ENCODE data around the gene KLF16.
A peak's percentile ranks its signal among the peaks of the same experiment; 100 is the strongest.

KLF16 gene

DNA sequence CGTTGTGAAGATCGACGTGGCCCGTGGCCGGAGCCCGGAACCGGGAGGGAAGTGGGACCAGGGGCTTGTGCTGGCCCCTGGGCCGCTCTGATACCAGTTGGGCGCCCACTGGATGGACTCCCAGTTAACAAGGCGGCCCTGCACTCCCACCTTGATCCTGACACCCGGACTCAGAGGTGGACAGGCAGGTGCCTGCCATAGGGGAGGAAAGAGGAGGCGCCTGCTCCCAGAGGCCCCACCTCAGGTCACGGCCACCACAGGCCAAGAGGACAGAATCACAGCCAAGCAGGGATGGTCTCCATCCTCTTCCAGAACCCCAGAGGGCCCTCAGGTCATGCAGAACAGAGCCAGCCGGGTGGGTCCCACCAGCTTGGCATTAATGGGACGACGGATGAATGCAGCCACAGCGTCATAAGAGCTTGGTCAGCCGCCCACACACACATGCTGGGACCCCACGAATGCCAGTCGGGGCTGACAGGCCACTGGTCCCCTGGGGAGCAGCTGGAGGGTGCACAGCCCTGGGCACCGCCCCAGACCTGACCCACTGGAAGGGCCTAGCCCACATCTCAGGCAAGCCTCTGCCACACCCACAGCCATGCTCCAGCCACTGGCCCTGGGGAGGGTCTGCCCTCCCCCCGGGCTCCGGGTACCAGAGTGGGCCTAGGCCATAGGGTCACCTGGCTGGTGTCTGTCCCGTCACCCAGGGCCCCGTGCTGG, 9.6 kb upstream of the KLF16 start:
- DNase-seq = no peak
- H3K36me3 ChIP-seq (ENCODE audit: control insufficient read depth in 4 of 4, insufficient read depth in 4 of 4, low read length in 3 of 4) = peaks cover 0 to 26% (median 20%) of the 10 kb centered on the region in 4 experiments
- ChIA-PET POLR2A (no interaction called here), CTCF (no interaction called here)
- H3K4me3 ChIP-seq (ENCODE audit: control insufficient read depth in 1 of 7, extremely low read depth in 1 of 7, insufficient read depth in 4 of 7, low read depth in 2 of 7, low read length in 6 of 7) = no peak overlapping the region
- H3K9me3 ChIP-seq (ENCODE audit: control extremely low read depth in 1 of 5, control insufficient read depth in 4 of 5, insufficient read depth in 2 of 5, low read depth in 1 of 5, low read length in 4 of 5) = no peaks in the 10 kb centered on the region
- no peaks in the 10 kb centered on the region for H3K27me3 ChIP-seq (replicated peaks in 2 of 5; ENCODE audit: control insufficient read depth in 4 of 5, insufficient read depth in 5 of 5, low read length in 4 of 5)
- H3K27ac ChIP-seq (ENCODE audit: insufficient read depth in 1 of 2, low read depth in 1 of 2, low read length in 2 of 2, poor library complexity in 1 of 2, severe bottlenecking in 2 of 2) = peak overlapping the region in 1 of 2 experiments; percentile 95
- peaks cover 6 to 35% (median 26%) of the 10 kb centered on the region in 4 experiments for H3K4me1 ChIP-seq (ENCODE audit: control extremely low read depth in 1 of 4, control insufficient read depth in 4 of 4, insufficient read depth in 4 of 4, low read length in 3 of 4)
- 92% methylated on average over 21 of the region's 25 CpGs for WGBS (ENCODE audit: insufficient coverage)

DNA sequence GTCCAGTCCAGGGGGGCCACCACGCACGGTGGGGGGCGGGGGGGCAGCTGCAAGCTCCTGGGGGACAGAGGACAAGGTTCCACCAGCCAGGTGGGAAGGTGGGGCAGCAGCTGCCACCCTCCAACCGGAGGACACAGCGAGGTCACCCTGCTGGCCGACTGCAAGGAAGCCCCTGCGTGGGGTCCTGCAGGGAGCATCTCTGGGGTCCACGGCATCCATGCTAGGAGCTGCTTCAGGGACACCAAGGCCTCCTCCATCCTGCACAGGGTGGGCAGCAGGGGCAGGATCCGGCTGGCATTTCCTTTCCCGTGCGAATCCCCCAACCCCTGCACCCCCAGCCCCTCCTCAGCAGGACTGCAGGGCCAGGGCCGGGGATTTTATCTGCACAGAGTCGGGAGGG, 8.3 kb upstream of the KLF16 start:
- H3K36me3 ChIP-seq (ENCODE audit: control insufficient read depth in 4 of 4, insufficient read depth in 4 of 4, low read length in 3 of 4) = peaks cover 0 to 26% (median 20%) of the 10 kb centered on the region in 4 experiments
- 100% methylated on average over 7 of the region's 13 CpGs for WGBS (ENCODE audit: insufficient coverage)
- no peaks in the 10 kb centered on the region for H3K27me3 ChIP-seq (replicated peaks in 2 of 5; ENCODE audit: control insufficient read depth in 4 of 5, insufficient read depth in 5 of 5, low read length in 4 of 5)
- H3K9me3 ChIP-seq (ENCODE audit: control extremely low read depth in 1 of 5, control insufficient read depth in 4 of 5, insufficient read depth in 2 of 5, low read depth in 1 of 5, low read length in 4 of 5) = no peaks in the 10 kb centered on the region
- H3K4me3 ChIP-seq (ENCODE audit: control insufficient read depth in 1 of 7, extremely low read depth in 1 of 7, insufficient read depth in 4 of 7, low read depth in 2 of 7, low read length in 6 of 7) = no peak overlapping the region
- H3K4me1 ChIP-seq (ENCODE audit: control extremely low read depth in 1 of 4, control insufficient read depth in 4 of 4, insufficient read depth in 4 of 4, low read length in 3 of 4) = peaks cover 6 to 34% (median 25%) of the 10 kb centered on the region in 4 experiments
- DNase-seq = no peak
- ChIA-PET CTCF (interaction anchor here (0.9 kb wide), 1 partner anchor 13 kb away, joined by 3 read pairs; the partner anchor contains the start of gene ABHD17A), POLR2A (no interaction called here)
- H3K27ac ChIP-seq (ENCODE audit: insufficient read depth in 1 of 2, low read depth in 1 of 2, low read length in 2 of 2, poor library complexity in 1 of 2, severe bottlenecking in 2 of 2) = no peak overlapping the region

DNA sequence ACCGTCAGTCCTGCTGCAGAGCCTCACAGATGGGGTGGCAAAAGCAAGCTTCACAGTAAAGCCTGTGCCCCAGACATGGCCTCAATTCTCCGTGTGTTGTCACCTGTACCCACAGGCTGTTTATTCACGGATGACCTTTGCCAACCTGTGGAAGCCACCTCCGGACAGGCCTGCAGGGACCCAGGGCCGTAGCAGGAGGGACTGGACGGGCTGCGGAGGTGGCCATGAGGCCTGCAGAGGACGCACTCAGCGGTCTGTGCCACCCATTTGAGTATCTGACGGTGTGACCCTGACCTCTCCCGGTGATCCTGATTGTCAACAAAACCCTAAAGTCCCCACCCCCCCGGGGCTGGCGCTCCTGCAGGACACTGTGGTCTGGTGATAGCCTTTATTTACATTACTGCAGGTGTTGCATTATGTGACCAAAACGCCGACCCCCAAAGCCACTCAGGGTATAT, 7.8 kb upstream of the KLF16 start:
- no peak for DNase-seq
- WGBS (ENCODE audit: insufficient coverage) = 95% methylated on average over 15 of the region's 15 CpGs
- no peak overlapping the region for H3K27ac ChIP-seq (ENCODE audit: insufficient read depth in 1 of 2, low read depth in 1 of 2, low read length in 2 of 2, poor library complexity in 1 of 2, severe bottlenecking in 2 of 2)
- H3K36me3 ChIP-seq (ENCODE audit: control insufficient read depth in 4 of 4, insufficient read depth in 4 of 4, low read length in 3 of 4) = peaks cover 0 to 26% (median 20%) of the 10 kb centered on the region in 4 experiments
- peaks cover 6 to 29% (median 20%) of the 10 kb centered on the region in 4 experiments for H3K4me1 ChIP-seq (ENCODE audit: control extremely low read depth in 1 of 4, control insufficient read depth in 4 of 4, insufficient read depth in 4 of 4, low read length in 3 of 4)
- ChIA-PET CTCF (no interaction called here), POLR2A (no interaction called here)
- H3K9me3 ChIP-seq (ENCODE audit: control extremely low read depth in 1 of 5, control insufficient read depth in 4 of 5, insufficient read depth in 2 of 5, low read depth in 1 of 5, low read length in 4 of 5) = no peaks in the 10 kb centered on the region
- no peaks in the 10 kb centered on the region for H3K27me3 ChIP-seq (replicated peaks in 2 of 5; ENCODE audit: control insufficient read depth in 4 of 5, insufficient read depth in 5 of 5, low read length in 4 of 5)
- H3K4me3 ChIP-seq (ENCODE audit: control insufficient read depth in 1 of 7, extremely low read depth in 1 of 7, insufficient read depth in 4 of 7, low read depth in 2 of 7, low read length in 6 of 7) = no peak overlapping the region

DNA sequence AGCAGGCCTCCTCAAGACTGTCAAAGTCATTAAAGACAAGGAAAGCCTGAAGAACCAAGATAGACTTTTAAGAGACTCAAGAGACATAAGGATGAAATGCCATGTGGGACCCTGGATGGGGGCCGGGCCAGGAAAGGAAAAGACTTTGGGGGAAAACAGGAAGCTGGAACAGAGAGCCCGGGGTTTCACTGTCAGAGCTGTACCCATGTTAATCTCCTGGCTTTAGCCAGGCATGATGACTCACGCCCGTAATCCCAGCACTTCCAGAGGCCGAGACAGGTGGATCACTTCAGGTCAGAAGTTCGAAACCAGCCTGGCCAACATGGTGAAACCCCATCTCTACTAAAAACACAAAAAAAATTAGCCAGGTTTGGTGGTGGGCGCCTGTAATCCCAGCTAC, 5.6 kb upstream of the KLF16 start:
- DNase-seq = no peak
- Histone ChIP-seq H3K4me1 (ENCODE audit: control extremely low read depth in 1 of 4, control insufficient read depth in 4 of 4, insufficient read depth in 4 of 4, low read length in 3 of 4) (peaks cover under 1 to 24% (median 20%) of the 10 kb centered on the region in 4 experiments), H3K36me3 (ENCODE audit: control insufficient read depth in 4 of 4, insufficient read depth in 4 of 4, low read length in 3 of 4) (peaks cover 0 to 23% (median 20%) of the 10 kb centered on the region in 4 experiments), H3K4me3 (ENCODE audit: control insufficient read depth in 1 of 7, extremely low read depth in 1 of 7, insufficient read depth in 4 of 7, low read depth in 2 of 7, low read length in 6 of 7) (no peak overlapping the region), H3K27ac (ENCODE audit: insufficient read depth in 1 of 2, low read depth in 1 of 2, low read length in 2 of 2, poor library complexity in 1 of 2, severe bottlenecking in 2 of 2) (no peak overlapping the region), H3K9me3 (ENCODE audit: control extremely low read depth in 1 of 5, control insufficient read depth in 4 of 5, insufficient read depth in 2 of 5, low read depth in 1 of 5, low read length in 4 of 5) (no peaks in the 10 kb centered on the region), H3K27me3 (replicated peaks in 2 of 5; ENCODE audit: control insufficient read depth in 4 of 5, insufficient read depth in 5 of 5, low read length in 4 of 5) (no peaks in the 10 kb centered on the region)
- POLR2A ChIA-PET = no interaction called here
- 89% methylated on average over 5 of the region's 7 CpGs for WGBS (ENCODE audit: insufficient coverage)
- CTCF ChIA-PET = no interaction called here

DNA sequence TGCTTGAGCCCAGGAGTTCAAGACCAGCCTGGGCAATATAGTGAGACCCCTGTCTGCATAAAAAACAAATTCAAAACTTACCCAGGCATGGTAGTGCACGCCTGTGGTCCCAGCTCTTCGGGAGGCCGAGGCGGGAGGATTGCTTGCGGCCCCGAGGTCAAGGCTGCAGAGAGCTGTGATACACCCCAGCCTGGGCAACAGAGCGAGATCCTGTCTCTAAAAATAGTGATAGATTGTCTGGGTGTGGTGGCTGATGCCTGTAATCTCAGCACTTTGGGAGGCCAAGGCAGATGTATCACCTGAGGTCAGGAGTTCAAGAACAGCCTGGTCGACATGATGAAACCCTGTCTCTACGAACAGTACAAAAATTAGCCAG, 4.0 kb upstream of the KLF16 start:
- no peaks in the 10 kb centered on the region for H3K27me3 ChIP-seq (replicated peaks in 2 of 5; ENCODE audit: control insufficient read depth in 4 of 5, insufficient read depth in 5 of 5, low read length in 4 of 5)
- H3K27ac ChIP-seq (ENCODE audit: insufficient read depth in 1 of 2, low read depth in 1 of 2, low read length in 2 of 2, poor library complexity in 1 of 2, severe bottlenecking in 2 of 2) = no peak overlapping the region
- H3K9me3 ChIP-seq (ENCODE audit: control extremely low read depth in 1 of 5, control insufficient read depth in 4 of 5, insufficient read depth in 2 of 5, low read depth in 1 of 5, low read length in 4 of 5) = no peaks in the 10 kb centered on the region
- CTCF ChIA-PET = interaction anchor here (1.8 to 3.5 kb wide), 3 partner anchors 8 to 31 kb away, joined by 5 to 32 read pairs (median 10); no protein-coding TSS in a partner anchor
- H3K36me3 ChIP-seq (ENCODE audit: control insufficient read depth in 4 of 4, insufficient read depth in 4 of 4, low read length in 3 of 4) = peaks cover 0 to 13% (median 10%) of the 10 kb centered on the region in 4 experiments
- WGBS (ENCODE audit: insufficient coverage) = 94% methylated on average over 9 of the region's 9 CpGs
- no peak for DNase-seq
- peaks cover 0 to 14% (median 12%) of the 10 kb centered on the region in 4 experiments for H3K4me1 ChIP-seq (ENCODE audit: control extremely low read depth in 1 of 4, control insufficient read depth in 4 of 4, insufficient read depth in 4 of 4, low read length in 3 of 4)
- no peak overlapping the region for H3K4me3 ChIP-seq (ENCODE audit: control insufficient read depth in 1 of 7, extremely low read depth in 1 of 7, insufficient read depth in 4 of 7, low read depth in 2 of 7, low read length in 6 of 7)
- POLR2A ChIA-PET = no interaction called here

DNA sequence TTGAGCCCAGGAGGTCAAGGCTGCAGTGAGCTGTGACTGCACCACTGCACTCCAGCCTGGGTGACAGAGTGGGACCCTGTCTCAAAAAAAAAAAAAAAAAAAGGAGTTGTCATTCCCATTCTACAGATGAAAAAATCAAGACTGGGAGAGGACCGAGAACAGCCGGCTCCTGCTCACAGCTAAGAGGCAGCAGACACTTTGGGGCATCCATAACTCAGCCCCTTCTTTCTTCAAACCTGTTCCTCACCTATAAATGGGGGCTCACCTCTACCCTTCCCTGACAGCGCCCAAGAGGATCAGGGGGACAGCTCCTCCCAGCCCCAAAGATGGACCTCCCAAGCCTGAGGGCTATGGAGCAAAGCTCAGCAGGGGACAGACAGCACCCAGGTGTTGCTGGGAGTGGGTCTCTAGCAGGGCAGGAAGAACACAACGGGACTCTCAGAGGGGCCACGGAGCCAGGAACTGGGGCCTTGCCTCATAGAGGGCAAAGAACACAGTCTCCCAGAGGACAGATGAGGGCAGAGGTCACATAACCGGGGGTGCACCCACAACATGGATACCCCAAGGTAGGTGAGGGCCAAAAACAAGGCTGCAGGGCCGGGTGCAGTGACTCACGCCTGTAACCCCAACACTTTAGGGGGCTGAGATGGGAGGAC, 3.4 kb upstream of the KLF16 start:
- 92% methylated on average over 7 of the region's 8 CpGs for WGBS (ENCODE audit: insufficient coverage)
- Histone ChIP-seq H3K36me3 (ENCODE audit: control insufficient read depth in 4 of 4, insufficient read depth in 4 of 4, low read length in 3 of 4) (peaks cover 0 to 13% (median 9%) of the 10 kb centered on the region in 4 experiments), H3K27me3 (replicated peaks in 2 of 5; ENCODE audit: control insufficient read depth in 4 of 5, insufficient read depth in 5 of 5, low read length in 4 of 5) (no peaks in the 10 kb centered on the region), H3K27ac (ENCODE audit: insufficient read depth in 1 of 2, low read depth in 1 of 2, low read length in 2 of 2, poor library complexity in 1 of 2, severe bottlenecking in 2 of 2) (no peak overlapping the region), H3K4me1 (ENCODE audit: control extremely low read depth in 1 of 4, control insufficient read depth in 4 of 4, insufficient read depth in 4 of 4, low read length in 3 of 4) (peaks cover 0 to 18% (median 15%) of the 10 kb centered on the region in 4 experiments), H3K9me3 (ENCODE audit: control extremely low read depth in 1 of 5, control insufficient read depth in 4 of 5, insufficient read depth in 2 of 5, low read depth in 1 of 5, low read length in 4 of 5) (no peaks in the 10 kb centered on the region), H3K4me3 (ENCODE audit: control insufficient read depth in 1 of 7, extremely low read depth in 1 of 7, insufficient read depth in 4 of 7, low read depth in 2 of 7, low read length in 6 of 7) (no peak overlapping the region)
- ChIA-PET POLR2A (no interaction called here), CTCF (interaction anchor here (0.6 to 3.5 kb wide), 7 partner anchors 9 to 139 kb away, joined by 3 to 32 read pairs (median 4); no protein-coding TSS in a partner anchor)
- DNase-seq = no peak

Measured in common myeloid progenitor, CD34-positive (primary cell).